GM19455 (cell line): ENCODE results near the gene SHPK.

Experiments
- ATAC-seq: cut with Tn5 transposase; IDR thresholded peaks from one replicate; pipeline ENCODE4 v1.9.1; 2021; ENCODE audit not compliant: unreplicated experiment

Gene SHPK

GRCh38 chr17:3660311-3660891 lies 24.4 kb upstream of the SHPK start:
- ATAC-seq, result no peak

DNA sequence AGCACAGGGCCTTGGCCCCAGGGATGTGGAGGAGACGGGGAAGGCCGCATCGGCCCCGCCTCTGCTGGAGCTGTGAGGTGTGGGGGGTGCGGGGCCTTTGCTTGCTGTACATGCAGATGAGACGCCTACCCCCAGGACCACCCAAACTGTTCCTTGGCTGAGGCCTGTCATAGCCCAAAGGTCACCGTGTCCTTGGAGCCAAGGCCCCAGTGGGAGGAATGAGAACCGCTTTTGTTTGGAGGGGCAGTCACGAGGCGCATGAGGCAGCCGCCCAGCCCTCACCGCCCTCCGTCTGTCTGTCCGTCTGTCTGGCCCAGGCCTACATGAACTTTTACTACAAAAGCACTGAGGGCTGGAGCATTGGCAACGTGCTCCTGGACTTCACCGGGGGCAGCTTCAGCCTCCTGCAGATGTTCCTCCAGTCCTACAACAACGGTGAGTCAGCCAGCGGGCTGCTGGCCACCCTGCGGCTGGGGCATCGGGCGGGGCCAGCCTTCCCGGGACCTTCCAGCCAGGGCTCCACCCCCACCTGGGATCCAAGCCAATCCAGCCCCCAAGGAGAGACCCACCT lies 23.6 kb upstream of the SHPK start:
- ATAC-seq, result no peak

DNA sequence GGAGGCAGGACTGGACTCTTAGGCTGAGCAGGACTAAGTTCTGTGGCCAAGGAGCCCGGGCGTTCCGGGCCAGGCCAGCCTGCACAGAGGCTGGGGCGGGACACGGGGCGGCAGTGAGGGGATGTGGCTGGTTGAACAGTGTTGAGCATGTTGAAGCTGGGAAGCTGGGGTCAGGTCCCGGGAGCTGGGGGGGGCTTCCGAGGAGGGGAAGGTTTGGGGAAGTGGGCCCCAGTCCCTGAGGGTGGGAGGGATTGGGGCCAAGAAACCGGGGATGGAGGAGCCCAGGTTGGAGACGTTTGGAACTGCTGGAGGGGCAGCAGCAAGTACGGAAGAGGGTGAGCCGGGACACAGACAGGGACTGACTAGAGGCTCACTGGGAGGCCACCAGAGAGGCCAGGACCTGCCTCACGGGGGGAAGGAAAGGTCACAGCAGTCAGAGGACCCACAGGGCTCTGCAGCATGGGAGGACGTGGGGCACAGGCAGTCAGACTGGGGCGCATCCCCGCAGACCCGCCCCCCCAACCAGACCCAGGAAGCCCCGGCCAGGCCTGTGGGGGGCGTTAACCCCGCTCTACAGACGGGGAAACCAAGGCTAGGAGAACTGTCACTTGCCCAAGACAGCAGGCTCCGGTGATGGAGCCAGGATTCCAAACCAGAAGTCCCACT lies 22.9 kb upstream of the SHPK start:
- no peak for ATAC-seq

DNA sequence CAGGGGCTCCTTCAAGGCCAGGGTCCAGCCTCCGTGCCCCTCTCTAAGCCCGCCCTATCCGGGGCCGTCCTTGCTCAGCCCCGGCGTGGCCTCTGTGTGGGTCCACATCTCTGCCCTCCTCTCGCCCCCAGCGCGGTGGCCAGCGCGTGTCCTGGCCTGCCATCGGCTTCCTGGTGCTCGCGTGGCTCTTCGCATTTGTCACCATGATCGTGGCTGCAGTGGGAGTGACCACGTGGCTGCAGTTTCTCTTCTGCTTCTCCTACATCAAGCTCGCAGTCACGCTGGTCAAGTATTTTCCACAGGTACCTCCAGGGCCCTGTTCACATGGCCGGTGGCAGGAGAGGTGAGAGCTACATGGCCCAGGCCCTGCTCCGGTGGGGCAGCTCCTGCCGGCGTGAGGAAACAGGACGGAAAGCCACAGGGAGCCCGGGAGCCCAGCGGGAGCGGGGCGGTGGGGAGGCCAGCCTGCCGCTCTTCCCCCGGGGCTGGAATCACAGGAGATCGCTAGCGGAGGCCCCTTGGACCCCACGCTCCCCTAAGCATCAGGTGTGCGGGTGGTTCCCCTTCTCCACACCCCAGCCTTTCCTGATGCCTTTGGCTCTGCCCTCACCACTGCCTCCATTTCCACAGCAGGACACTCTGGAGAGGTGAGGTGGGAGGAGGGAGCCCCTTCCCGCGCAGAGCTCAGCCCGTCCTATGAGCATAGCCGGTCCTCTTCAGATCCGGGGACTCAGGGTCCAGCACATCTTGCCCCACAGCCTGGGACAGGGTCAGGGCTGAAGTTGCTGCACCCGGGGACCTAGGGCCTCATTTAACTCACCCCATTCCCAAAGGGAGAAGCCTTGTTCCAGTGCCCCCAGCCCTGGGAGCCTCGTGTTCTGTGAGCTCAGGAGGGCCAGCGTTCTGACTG lies 22.1 kb upstream of the SHPK start:
- no peak for ATAC-seq

DNA sequence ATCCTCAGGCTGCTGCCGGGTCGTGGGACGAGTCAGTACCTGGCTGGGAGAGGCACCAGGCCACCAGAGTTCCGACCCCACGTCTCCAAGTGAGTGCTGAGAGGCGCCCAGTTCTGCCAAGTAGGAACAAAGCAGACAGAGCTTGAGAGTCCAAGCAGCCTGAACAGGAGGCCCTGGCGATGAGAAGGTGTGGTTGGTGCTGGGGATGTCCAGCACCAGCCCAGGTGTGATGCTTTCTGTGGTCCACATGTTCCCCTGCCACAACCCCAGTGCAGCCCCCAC lies 21.5 kb upstream of the SHPK start:
- no peak for ATAC-seq

GRCh38 chr17:3656755-3657587 lies 20.9 kb upstream of the SHPK start:
- no peak for ATAC-seq

- no peak for ATAC-seq
Observed at GRCh38 chr17:3656353-3656752, 20.3 kb upstream of the SHPK start.

- no peak for ATAC-seq
Observed at GRCh38 chr17:3655766-3656165, 19.7 kb upstream of the SHPK start.

DNA sequence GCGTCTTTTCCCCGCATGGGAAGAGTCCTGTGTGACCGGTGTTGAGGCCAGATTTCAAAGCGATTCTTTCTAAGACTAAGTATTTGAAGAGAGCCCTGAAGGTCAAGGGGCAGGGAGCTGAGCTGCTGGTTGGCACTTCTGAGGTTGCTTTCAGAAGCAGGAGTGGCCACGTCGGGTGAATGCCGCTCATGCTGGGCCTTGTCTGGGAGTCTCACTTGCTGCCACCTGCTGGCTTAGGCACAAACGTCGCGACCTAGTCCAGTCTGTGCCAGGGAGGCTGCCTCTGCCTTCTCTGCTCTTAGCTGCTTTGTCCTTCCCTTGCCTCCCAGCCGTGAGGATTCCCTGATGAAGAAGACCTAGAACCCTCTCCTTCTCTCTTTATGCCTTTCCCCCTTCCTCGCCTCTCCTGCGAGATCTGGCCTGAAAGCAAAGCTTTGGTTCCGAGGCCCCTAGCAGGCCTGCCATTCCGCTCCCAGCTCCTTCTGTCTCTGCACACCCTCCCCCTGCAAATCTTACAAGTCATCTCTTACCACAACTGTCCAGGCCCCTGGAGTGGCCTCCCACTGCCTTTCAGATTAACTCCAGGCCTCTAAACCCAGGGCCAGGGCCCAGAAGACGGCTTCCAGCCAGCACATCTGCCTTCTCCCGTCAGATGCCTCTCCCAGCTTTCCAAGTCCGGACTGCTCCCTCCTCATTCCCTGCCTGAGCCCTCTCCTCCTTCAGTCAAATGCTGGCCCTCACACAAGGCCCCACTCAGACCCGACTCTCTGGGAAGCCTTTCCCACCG lies 11.9 kb upstream of the SHPK start:
- ATAC-seq, result no peak

GRCh38 chr17:3647251-3647650 lies 11.2 kb upstream of the SHPK start:
- no peak for ATAC-seq

GRCh38 chr17:3645310-3645709 lies 9.3 kb upstream of the SHPK start:
- no peak for ATAC-seq

- no peak for ATAC-seq
Observed at GRCh38 chr17:3643889-3644349, 7.9 kb upstream of the SHPK start.

DNA sequence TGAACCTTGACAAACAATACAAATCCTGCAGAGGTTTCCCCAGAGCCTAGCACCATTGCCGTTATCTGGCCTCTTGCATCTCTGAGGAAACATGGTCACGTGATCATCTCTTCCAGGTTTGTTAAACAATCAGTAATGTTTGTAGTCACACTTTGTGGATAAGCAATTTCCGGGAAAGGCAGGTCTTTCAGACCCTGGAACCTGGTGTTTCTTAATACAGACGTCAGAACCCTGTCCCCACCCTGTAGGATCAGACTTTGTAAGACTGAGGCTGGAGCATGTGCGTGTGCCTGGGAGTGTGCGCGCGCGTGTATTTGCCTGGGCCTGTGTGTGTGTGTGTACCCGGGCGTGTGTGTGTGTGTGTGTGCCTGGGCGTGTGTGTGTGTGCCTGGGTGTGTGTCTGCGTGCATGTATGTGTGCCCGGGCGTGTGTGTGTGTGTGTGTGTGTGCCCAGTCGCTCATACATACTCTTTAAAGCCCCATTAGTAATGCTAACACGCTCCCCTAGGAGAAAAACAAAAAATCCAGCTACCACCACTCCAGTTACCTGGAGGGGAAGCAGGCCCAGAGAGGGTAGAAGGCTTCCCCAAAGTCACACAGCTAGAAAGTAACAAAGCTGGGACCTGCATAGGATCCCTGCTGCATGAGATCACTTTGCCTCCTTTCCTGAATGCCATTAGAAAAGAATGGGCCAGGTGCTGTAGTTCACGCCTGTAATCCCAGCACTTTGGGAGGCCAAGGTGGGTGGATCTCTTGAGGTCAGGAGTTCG lies 5.9 kb upstream of the SHPK start:
- ATAC-seq, result no peak

DNA sequence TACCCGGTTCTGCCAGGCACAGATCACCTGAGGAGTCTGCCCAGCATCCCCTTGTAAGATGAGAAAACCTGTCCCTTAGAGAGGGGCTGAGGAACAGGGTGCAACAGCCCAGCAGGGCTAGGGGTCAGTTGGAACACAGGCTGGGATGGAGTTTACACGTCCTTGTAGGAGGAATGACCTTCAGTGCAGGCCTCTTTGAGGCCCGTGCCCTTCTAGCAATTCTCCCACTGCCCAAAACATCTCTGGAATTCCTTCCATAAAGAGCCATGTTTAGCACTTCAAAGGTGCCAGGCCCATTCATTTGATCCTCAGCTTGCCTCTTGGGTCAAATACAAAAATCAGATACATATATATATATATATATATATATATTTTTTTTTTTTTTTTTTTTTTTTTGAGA lies 5.0 kb upstream of the SHPK start:
- ATAC-seq, result no peak

GRCh38 chr17:3639981-3640596 lies 4.0 kb upstream of the SHPK start:
- no peak for ATAC-seq

- ATAC-seq, result peak; percentile 9
Observed at GRCh38 chr17:3636908-3637373, 891 bp upstream of the SHPK start.

- peak; percentile 15 for ATAC-seq
Observed at GRCh38 chr17:3635474-3636153, 436 bp downstream of the SHPK start.

DNA sequence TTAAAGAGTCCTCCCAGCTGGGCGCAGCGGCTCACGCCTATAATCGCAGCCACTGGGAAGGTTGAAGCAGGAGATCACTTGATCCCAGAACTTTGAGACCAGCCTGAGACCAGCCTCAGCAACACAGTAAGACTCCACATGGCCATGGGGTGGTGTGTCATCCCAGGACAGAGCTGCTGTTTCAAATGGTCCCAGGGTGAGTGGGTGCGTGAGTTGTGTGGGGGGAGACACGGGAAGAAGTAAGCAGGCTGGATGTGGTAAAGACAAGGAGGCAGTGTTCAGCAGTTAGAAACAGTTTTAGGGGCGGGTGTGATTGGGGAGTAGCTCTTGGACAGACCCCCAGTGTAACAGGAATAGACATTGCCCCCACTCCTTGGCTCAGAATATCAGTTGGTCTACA lies 3.8 kb downstream of the SHPK start:
- no peak for ATAC-seq
